Measurements from ENCODE around the gene TMEM200A.

The TMEM200A gene

GRCh38 chr6:130425537-130425936, 59.7 kb downstream of the TMEM200A start:
- no peak for DNase-seq (ENCODE audit: low read depth in 2 of 2)

- DNase-seq (ENCODE audit: low read depth in 2 of 2), result no peak
Measured at GRCh38 chr6:130426066-130426721, 60.4 kb downstream of the TMEM200A start.

- no peak for DNase-seq (ENCODE audit: low read depth in 2 of 2)
Measured at GRCh38 chr6:130431346-130431852, 65.6 kb downstream of the TMEM200A start.

GRCh38 chr6:130432838-130433237, 67.0 kb downstream of the TMEM200A start:
- no peak for DNase-seq (ENCODE audit: low read depth in 2 of 2)

GRCh38 chr6:130434174-130434873, 68.5 kb downstream of the TMEM200A start:
- DNase-seq (ENCODE audit: low read depth in 2 of 2), result no peak

- no peak for DNase-seq (ENCODE audit: low read depth in 2 of 2)
Measured at GRCh38 chr6:130435181-130435580, 69.4 kb downstream of the TMEM200A start.

- no peak for DNase-seq (ENCODE audit: low read depth in 2 of 2)
Measured at GRCh38 chr6:130437961-130438360, 72.1 kb downstream of the TMEM200A start.

GRCh38 chr6:130447374-130447773, 81.6 kb downstream of the TMEM200A start:
- no peak for DNase-seq (ENCODE audit: low read depth in 2 of 2)

GRCh38 chr6:130452336-130452735, 86.5 kb downstream of the TMEM200A start:
- no peak for DNase-seq (ENCODE audit: low read depth in 2 of 2)

GRCh38 chr6:130453230-130453629, 87.4 kb downstream of the TMEM200A start:
- DNase-seq (ENCODE audit: low read depth in 2 of 2), result no peak

- DNase-seq (ENCODE audit: low read depth in 2 of 2), result no peak
Measured at GRCh38 chr6:130457605-130458004, 91.8 kb downstream of the TMEM200A start.

- no peak for DNase-seq (ENCODE audit: low read depth in 2 of 2)
Measured at GRCh38 chr6:130459316-130459715, 93.5 kb downstream of the TMEM200A start.

- no peak for DNase-seq (ENCODE audit: low read depth in 2 of 2)
Measured at GRCh38 chr6:130460934-130461333, 95.1 kb downstream of the TMEM200A start.

GRCh38 chr6:130466052-130466747, 100.4 kb downstream of the TMEM200A start:
- DNase-seq (ENCODE audit: low read depth in 2 of 2), result no peak

GRCh38 chr6:130466748-130467061, 100.9 kb downstream of the TMEM200A start:
- DNase-seq (ENCODE audit: low read depth in 2 of 2), result no peak

- no peak for DNase-seq (ENCODE audit: low read depth in 2 of 2)
Measured at GRCh38 chr6:130467146-130468050, 101.6 kb downstream of the TMEM200A start.

- DNase-seq (ENCODE audit: low read depth in 2 of 2), result no peak
Measured at GRCh38 chr6:130470766-130471165, 104.9 kb downstream of the TMEM200A start.

GRCh38 chr6:130473886-130474285, 108.1 kb downstream of the TMEM200A start:
- no peak for DNase-seq (ENCODE audit: low read depth in 2 of 2)

GRCh38 chr6:130482645-130483390, 117.0 kb downstream of the TMEM200A start:
- no peak for DNase-seq (ENCODE audit: low read depth in 2 of 2)

GRCh38 chr6:130485870-130486269, 120.1 kb downstream of the TMEM200A start:
- DNase-seq (ENCODE audit: low read depth in 2 of 2), result no peak

- no peak for DNase-seq (ENCODE audit: low read depth in 2 of 2)
Measured at GRCh38 chr6:130486417-130486816, 120.6 kb downstream of the TMEM200A start.

Measured in stimulated activated CD8-positive, alpha-beta memory T cell treated with anti-CD3 and anti-CD28 coated beads, Interleukin-7, amount 100 ng/mL, for 1 hour (primary cell).